OCI-LY1 (cell line): ENCODE data around the gene FUT1.
A peak's percentile ranks its signal among the peaks of the same experiment; 100 is the strongest.

Experiments
- H2AFZ ChIP-seq: fragments of 200-600 bp; sonication (generic), shearing (Covaris generic); 2 replicates; pipeline ENCODE4 v1.6.0; 2014; ENCODE audit warnings: antibody characterized with exemption, mild to moderate bottlenecking, low read length
- H3F3A ChIP-seq: fragments of 200-600 bp; sonication (generic), shearing (Covaris generic); 2 replicates; pipeline ENCODE4 v1.6.0; 2014; ENCODE audit warnings: mild to moderate bottlenecking, antibody characterized with exemption, low read length, moderate library complexity; ENCODE audit not compliant: insufficient read depth
- H3K27ac ChIP-seq: fragments of 200-600 bp; sonication (generic); 2 replicates; pipeline ENCODE4 v1.5.1; 2014; ENCODE audit warnings: low read length, mixed run types, mild to moderate bottlenecking, low read depth; ENCODE audit not compliant: poor library complexity, severe bottlenecking
- H3K27me3 ChIP-seq: fragments of 200-600 bp; sonication (generic); 2 replicates; pipeline ENCODE4 v1.6.0; 2014; ENCODE audit warnings: antibody characterized with exemption, mild to moderate bottlenecking, low read length, moderate library complexity; ENCODE audit not compliant: insufficient read depth
- H3K36me3 ChIP-seq: fragments of 200-600 bp; sonication (generic); 2 replicates; pipeline ENCODE4 v1.6.1; 2014; ENCODE audit warnings: mild to moderate bottlenecking, antibody characterized with exemption, low read length, moderate library complexity, mixed read lengths; ENCODE audit not compliant: insufficient read depth
- H3K4me1 ChIP-seq: fragments of 200-600 bp; sonication (generic); 2 replicates; pipeline ENCODE4 v1.5.1; 2014; ENCODE audit warnings: mild to moderate bottlenecking, low read length, moderate library complexity; ENCODE audit not compliant: insufficient read depth, severe bottlenecking
- H3K4me2 ChIP-seq: fragments of 200-600 bp; sonication (generic), shearing (Covaris generic); 2 replicates; pipeline ENCODE4 v1.6.1; 2014; ENCODE audit warnings: low read length
- H3K4me3 ChIP-seq: fragments of 200-600 bp; sonication (generic); 2 replicates; pipeline ENCODE4 v1.5.1; 2014; ENCODE audit warnings: low read length, low read depth, mild to moderate bottlenecking, mixed read lengths; ENCODE audit not compliant: poor library complexity, severe bottlenecking
- H3K79me2 ChIP-seq: fragments of 200-600 bp; shearing (Covaris generic); 2 replicates; pipeline ENCODE4 v1.6.1; 2016; ENCODE audit warnings: mixed run types, low read length, mixed read lengths; ENCODE audit not compliant: insufficient read depth
- H3K9ac ChIP-seq: fragments of 200-600 bp; sonication (generic), shearing (Covaris generic); 2 replicates; pipeline ENCODE4 v1.6.1; 2014; ENCODE audit warnings: mild to moderate bottlenecking, low read length, mixed read lengths
- H3K9me2 ChIP-seq: fragments of 200-600 bp; sonication (generic), shearing (Covaris generic); 2 replicates; pipeline ENCODE4 v1.6.1; 2014; ENCODE audit warnings: low read depth, mild to moderate bottlenecking, low read length, mixed read lengths
- H3K9me3 ChIP-seq: fragments of 200-600 bp; shearing (Covaris generic); 2 replicates; pipeline ENCODE4 v1.6.1; 2014; ENCODE audit warnings: low read length, mixed read lengths
- H4K20me1 ChIP-seq: fragments of 200-600 bp; sonication (generic), shearing (Covaris generic); 2 replicates; pipeline ENCODE4 v1.6.0; 2016; ENCODE audit warnings: mild to moderate bottlenecking, low read length; ENCODE audit not compliant: insufficient read depth
- EZH2 ChIP-seq: fragments of 200-600 bp; sonication (generic), shearing (Covaris generic); IDR thresholded peaks from 2 replicates; pipeline ENCODE4 v1.8.0; 2017; ENCODE audit warnings: borderline replicate concordance, mixed run types, mild to moderate bottlenecking, antibody characterized with exemption, low read length, moderate library complexity, mixed read lengths
- TF ChIP-seq, protein P1 (sequence below): fragments of 200-600 bp; sonication (generic), shearing (Covaris generic); IDR thresholded peaks from 2 replicates; pipeline ENCODE4 v1.5.1; 2017; ENCODE audit warnings: mild to moderate bottlenecking, antibody characterized with exemption, low read length, moderate library complexity, mixed read lengths

FUT1 gene

DNA sequence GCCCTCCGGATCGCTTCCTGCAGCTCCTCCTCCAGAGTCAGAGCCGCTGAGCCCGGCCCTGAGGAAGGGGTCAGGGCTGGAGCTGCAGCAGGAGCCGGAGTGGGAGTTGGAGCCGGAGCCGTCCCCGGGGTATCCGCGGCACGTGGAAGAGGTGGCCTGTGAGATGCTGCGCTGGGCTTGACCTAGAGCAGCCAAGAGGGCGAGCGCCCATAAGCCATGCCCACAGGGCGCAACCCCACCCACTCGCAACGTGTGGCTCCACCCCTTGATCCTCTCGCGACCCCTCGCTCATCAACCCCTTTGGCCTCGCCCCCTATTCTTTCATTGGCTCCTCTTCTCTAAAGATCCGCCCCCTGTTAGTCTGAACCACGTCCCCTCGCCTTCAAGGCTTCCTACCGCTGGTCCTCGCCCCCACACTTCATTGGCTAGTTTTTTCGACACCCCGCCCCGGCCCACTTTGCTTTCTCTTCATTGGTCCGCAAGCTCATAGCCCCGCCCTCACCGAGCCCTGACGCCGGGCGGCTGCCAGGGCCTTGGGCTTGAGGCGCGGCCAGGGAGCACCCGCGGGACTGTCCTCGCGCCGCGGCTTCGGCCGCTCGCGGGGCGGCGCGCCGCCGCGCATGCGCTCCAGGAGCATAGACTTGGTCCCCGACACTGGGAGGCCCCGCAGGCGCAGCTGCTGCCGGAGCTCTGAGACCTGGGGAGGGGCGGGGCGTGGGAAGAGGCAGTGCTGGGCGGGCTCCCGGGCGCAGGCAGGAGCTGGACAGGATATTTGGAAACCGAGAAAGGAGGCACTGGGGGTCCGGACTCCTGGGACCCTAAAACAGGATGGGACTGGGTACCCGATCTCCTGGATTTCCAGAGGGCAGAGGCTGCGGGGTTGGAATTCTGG lies 38.3 kb downstream of the FUT1 start:
- Histone ChIP-seq H2AFZ (peak overlapping the region; percentile 45; the same call in 1 of the 2 replicates), H3K4me3 (peak overlapping the region; percentile 66), H3K27me3 (peaks cover 5% of the 10 kb centered on the region; the same call in 1 of the 2 replicates), H3K9ac (peak overlapping the region; percentile 69), H3K79me2 (no peaks in the 10 kb centered on the region), H3K4me2 (peak overlapping the region; percentile 81), H3F3A (no peaks in the 10 kb centered on the region), H3K9me3 (no peaks in the 10 kb centered on the region), H3K9me2 (no peaks in the 10 kb centered on the region), H3K27ac (no peak overlapping the region), H4K20me1 (no peaks in the 10 kb centered on the region), H3K4me1 (peaks cover 28% of the 10 kb centered on the region), H3K36me3 (no peaks in the 10 kb centered on the region; the same call in 1 of the 2 replicates)
- TF ChIP-seq, protein P1, sequence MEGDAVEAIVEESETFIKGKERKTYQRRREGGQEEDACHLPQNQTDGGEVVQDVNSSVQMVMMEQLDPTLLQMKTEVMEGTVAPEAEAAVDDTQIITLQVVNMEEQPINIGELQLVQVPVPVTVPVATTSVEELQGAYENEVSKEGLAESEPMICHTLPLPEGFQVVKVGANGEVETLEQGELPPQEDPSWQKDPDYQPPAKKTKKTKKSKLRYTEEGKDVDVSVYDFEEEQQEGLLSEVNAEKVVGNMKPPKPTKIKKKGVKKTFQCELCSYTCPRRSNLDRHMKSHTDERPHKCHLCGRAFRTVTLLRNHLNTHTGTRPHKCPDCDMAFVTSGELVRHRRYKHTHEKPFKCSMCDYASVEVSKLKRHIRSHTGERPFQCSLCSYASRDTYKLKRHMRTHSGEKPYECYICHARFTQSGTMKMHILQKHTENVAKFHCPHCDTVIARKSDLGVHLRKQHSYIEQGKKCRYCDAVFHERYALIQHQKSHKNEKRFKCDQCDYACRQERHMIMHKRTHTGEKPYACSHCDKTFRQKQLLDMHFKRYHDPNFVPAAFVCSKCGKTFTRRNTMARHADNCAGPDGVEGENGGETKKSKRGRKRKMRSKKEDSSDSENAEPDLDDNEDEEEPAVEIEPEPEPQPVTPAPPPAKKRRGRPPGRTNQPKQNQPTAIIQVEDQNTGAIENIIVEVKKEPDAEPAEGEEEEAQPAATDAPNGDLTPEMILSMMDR, result no peak
- TF ChIP-seq EZH2, result no peak

DNA sequence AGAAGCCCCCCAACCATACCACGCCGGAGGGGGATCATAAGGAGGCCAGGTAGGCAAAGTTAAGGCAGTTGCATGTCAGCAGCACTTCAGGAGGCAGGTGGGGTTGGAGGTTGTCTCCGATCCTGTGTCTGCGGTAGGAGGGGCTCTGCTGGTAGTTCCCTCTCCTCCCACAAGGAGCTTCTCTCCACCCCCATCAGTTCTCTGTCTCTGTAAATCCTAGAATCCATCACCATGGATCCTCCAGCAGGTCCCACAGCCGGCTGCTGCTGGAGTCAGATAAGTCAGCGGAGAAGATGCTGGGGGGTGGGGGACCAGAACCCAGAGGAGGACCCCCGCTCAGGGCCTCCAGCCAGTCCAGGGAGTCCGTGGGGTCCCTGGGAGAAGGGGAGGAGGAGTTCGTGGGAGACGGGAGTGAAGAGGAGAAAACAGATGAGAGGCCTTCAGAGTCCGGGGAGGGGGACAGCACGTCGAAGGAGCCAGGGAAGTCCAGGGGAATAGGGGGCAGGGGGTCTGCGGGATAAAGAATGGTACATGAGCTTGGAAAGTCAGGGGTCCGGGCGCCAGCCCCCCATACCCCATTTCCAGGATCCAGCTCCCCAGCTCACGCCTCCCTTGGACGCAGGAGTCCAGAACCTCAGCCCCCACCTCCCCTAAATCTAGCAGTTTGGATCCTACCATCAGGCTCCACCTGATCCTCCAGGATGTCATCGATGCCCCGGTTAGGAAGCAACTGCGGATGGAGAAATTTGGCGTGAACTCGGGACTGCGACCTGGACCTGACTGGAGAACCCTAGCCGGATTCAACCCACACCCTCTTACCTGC lies 39.2 kb downstream of the FUT1 start:
- Histone ChIP-seq H2AFZ (peak overlapping the region; percentile 45; the same call in 1 of the 2 replicates), H3K27me3 (peaks cover 5% of the 10 kb centered on the region; the same call in 1 of the 2 replicates), H3K9me3 (no peaks in the 10 kb centered on the region), H3K4me3 (peak overlapping the region; percentile 65), H3K36me3 (no peaks in the 10 kb centered on the region; the same call in 1 of the 2 replicates), H3K79me2 (no peaks in the 10 kb centered on the region), H3K4me1 (peaks cover 28% of the 10 kb centered on the region), H3F3A (no peaks in the 10 kb centered on the region), H4K20me1 (no peaks in the 10 kb centered on the region), H3K9ac (peak overlapping the region; percentile 60), H3K9me2 (no peaks in the 10 kb centered on the region), H3K27ac (no peak overlapping the region), H3K4me2 (peak overlapping the region; percentile 74)
- no peak for TF ChIP-seq EZH2
- TF ChIP-seq, protein P1, result no peak

DNA sequence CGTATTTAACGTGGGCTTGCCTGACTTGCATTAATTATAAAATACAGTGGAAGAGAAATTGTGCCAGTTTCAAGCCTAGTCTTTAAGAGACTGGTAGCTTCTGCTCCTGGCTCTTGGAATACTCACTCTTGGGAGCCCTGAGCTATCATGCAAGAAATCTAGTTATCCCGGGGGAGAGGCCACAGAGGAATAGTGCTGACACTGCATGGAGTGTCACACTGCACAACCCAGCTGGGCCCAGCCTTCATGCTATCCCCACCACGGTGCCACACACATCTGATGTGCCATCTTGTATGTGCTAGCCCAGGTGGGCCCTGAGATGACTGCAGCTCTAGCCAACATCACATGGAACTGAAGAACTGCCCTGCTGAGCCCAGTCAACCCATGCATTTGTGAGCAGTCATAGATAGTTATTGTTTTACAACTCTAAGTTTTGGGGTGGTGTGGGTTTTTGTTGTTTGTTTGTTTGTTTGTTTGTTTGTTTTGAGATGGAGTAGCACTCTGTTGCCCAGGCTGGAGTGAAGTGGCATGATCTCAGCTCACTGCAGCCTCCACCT lies 41.3 kb downstream of the FUT1 start:
- Histone ChIP-seq H3F3A (no peaks in the 10 kb centered on the region), H3K27me3 (peaks cover 5% of the 10 kb centered on the region; the same call in 1 of the 2 replicates), H3K36me3 (no peaks in the 10 kb centered on the region; the same call in 1 of the 2 replicates), H3K4me2 (no peak overlapping the region), H3K27ac (no peak overlapping the region), H3K4me3 (no peak overlapping the region), H3K4me1 (peaks cover 24% of the 10 kb centered on the region), H3K79me2 (no peaks in the 10 kb centered on the region), H4K20me1 (no peaks in the 10 kb centered on the region), H2AFZ (no peak overlapping the region), H3K9ac (no peak overlapping the region), H3K9me3 (no peaks in the 10 kb centered on the region), H3K9me2 (no peaks in the 10 kb centered on the region)
- TF ChIP-seq EZH2, result no peak
- TF ChIP-seq, protein P1, result no peak
